ENCODE data around the gene SMG9.

DNA sequence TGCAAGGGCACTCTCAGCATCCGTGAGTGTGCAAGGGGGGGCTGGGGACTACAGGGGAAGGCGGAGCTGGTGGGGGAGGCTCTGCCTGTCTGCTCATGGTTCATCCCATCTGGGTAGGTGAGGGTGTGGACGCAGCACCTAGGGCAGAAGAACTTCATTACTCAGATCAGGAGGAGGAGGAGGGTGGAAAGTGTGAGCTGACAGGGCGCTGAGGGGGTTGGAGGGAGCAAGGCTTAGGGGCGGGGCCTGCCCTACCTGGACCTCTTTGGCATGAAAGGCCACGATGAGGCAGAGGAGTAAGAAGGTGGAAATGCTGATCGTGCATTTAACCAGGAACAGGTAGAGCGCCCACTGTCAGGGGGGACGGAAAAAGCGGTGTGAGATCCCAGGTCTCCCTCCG is 21.5 kb upstream of the SMG9 start:
- TF ChIP-seq PCBP2 (optimal IDR thresholded peaks at IDR 0.05; ENCODE audit: low read depth, low read length, poor library complexity, severe bottlenecking) (no peak), POLR2AphosphoS5 (IDR thresholded peaks at IDR 0.05; ENCODE audit: low read depth, low read length) (no peak), ZNF33B (CRISPR knock-in tag; IDR thresholded peaks at IDR 0.05) (no peak), ARNT2 (CRISPR knock-in tag; IDR thresholded peaks at IDR 0.05; ENCODE audit: low read depth) (no peak), ELF1 (CRISPR knock-in tag; IDR thresholded peaks at IDR 0.05) (no peak), CHD4 (IDR thresholded peaks at IDR 0.05; ENCODE audit: borderline replicate concordance, low read length) (no peak), KAT8 (CRISPR knock-in tag; IDR thresholded peaks at IDR 0.05) (no peak)

Data from HepG2 (cell line).